ENCODE data around the gene MX1.

GRCh38 chr21:41451753-41452676, 26.0 kb downstream of the MX1 start:
- TF ChIP-seq CTCF (IDR thresholded peaks at IDR 0.05) (no peak), EP300 (IDR thresholded peaks at IDR 0.05; ENCODE audit: low read depth) (no peak), POLR2AphosphoS5 (IDR thresholded peaks at IDR 0.05) (no peak)
